Neural progenitor cell (in vitro differentiated cells): ENCODE data around the gene PLXNB1. TPM values are rescaled to one million over a fixed set of nuclear protein-coding genes. Genes with fewer than 3 reads are reported as not detected.
A peak's percentile ranks its signal among the peaks of the same experiment; 100 is the strongest.

ENCODE experiments used
- DNase-seq: peaks from one replicate; pipeline ENCODE4 v3.0.0-alpha.2; 2016; ENCODE audit warnings: low spot score
- H2AFZ ChIP-seq: fragments of 200-600 bp; sonication (generic); replicated peaks from 2 replicates; pipeline ENCODE4 v1.6.1; 2016; ENCODE audit warnings: antibody characterized with exemption
- H3F3A ChIP-seq: fragments of 200-600 bp; sonication (generic); 2 replicates; pipeline ENCODE4 v1.6.1; 2016; ENCODE audit warnings: antibody characterized with exemption, low read depth
- H3K27ac ChIP-seq: fragments of 200-600 bp; sonication (generic); 2 replicates; pipeline ENCODE4 v1.5.1; 2016; ENCODE audit warnings: mild to moderate bottlenecking
- H3K27me3 ChIP-seq: fragments of 200-600 bp; sonication (generic); 2 replicates; pipeline ENCODE4 v1.6.1; 2016; ENCODE audit warnings: mild to moderate bottlenecking, moderate library complexity
- H3K36me3 ChIP-seq: fragments of 200-600 bp; sonication (generic); 2 replicates; pipeline ENCODE4 v1.5.1; 2016
- H3K4me1 ChIP-seq: fragments of 200-600 bp; sonication (generic); 2 replicates; pipeline ENCODE4 v1.6.1; 2016; ENCODE audit warnings: mixed run types
- H3K4me2 ChIP-seq: fragments of 200-600 bp; sonication (generic); 2 replicates; pipeline ENCODE4 v1.6.1; 2016
- H3K4me3 ChIP-seq: fragments of 200-600 bp; sonication (generic); 2 replicates; pipeline ENCODE4 v1.5.1; 2016
- H3K79me2 ChIP-seq: fragments of 200-600 bp; sonication (generic); 2 replicates; pipeline ENCODE4 v1.6.1; 2016; ENCODE audit warnings: low read depth
- H3K9ac ChIP-seq: fragments of 200-600 bp; sonication (generic); 2 replicates; pipeline ENCODE4 v1.6.1; 2016
- H3K9me3 ChIP-seq: fragments of 200-600 bp; sonication (generic); 2 replicates; pipeline ENCODE4 v1.5.1; 2016; ENCODE audit warnings: low read depth
- H4K20me1 ChIP-seq: fragments of 200-600 bp; sonication (generic); 2 replicates; pipeline ENCODE4 v1.6.1; 2016; ENCODE audit warnings: low read depth
- H3K27ac Mint-ChIP-seq: 3 replicates; pipeline ENCODE4 v1.8.0; 2021; ENCODE audit warnings: mixed read lengths
- H3K27me3 Mint-ChIP-seq: 2 replicates; pipeline ENCODE4 v1.8.0; 2022; ENCODE audit warnings: low read depth, mild to moderate bottlenecking, inconsistent platforms, moderate library complexity, mixed read lengths; ENCODE audit not compliant: insufficient read depth
- H3K36me3 Mint-ChIP-seq: 3 replicates; pipeline ENCODE4 v1.8.0; 2021; ENCODE audit warnings: mixed read lengths
- H3K4me1 Mint-ChIP-seq: 3 replicates; pipeline ENCODE4 v1.8.0; 2021; ENCODE audit warnings: mixed read lengths
- H3K4me3 Mint-ChIP-seq: 3 replicates; pipeline ENCODE4 v1.8.0; 2021; ENCODE audit warnings: mild to moderate bottlenecking, moderate library complexity, mixed read lengths
- H3K9me3 Mint-ChIP-seq: 3 replicates; pipeline ENCODE4 v1.8.0; 2020; ENCODE audit warnings: mixed read lengths
- EZH2 ChIP-seq: fragments of 200-600 bp; sonication (generic); IDR thresholded peaks from 2 replicates; pipeline ENCODE4 v1.6.1; 2017; ENCODE audit warnings: antibody characterized with exemption, mild to moderate bottlenecking, moderate library complexity
- EZH2phosphoT487 ChIP-seq: fragments of 200-600 bp; sonication (generic); IDR thresholded peaks from 2 replicates; pipeline ENCODE4 v1.6.1; 2017; ENCODE audit warnings: antibody characterized with exemption
- total RNA-seq: library from RNA; depleted of rRNA; stranded (reverse); fragments of >200 nt; gene quantifications from 2 replicates; pipeline ENCODE4 v1.2.3, GENCODE V29; 2015; ENCODE audit warnings: low replicate concordance
- TF ChIP-seq, protein P1 (sequence below): fragments of 200-600 bp; sonication (generic); IDR thresholded peaks from 2 replicates; pipeline ENCODE4 v1.5.1; 2017; ENCODE audit warnings: antibody characterized with exemption, mild to moderate bottlenecking

PLXNB1 gene
- total RNA-seq, 1 donor from 2014 or later = 53.6 TPM

GRCh38 chr3:48472673-48472922 is 42.7 kb upstream of the PLXNB1 start:
- Histone ChIP-seq H3F3A (peaks cover 29% of the 10 kb centered on the region), H3K4me1 (peaks cover 29% of the 10 kb centered on the region), H3K9ac (peak overlapping the region; percentile 56), H3K36me3 (no peaks in the 10 kb centered on the region), H3K27ac (peak overlapping the region; percentile 75), H3K27me3 (no peaks in the 10 kb centered on the region), H4K20me1 (no peaks in the 10 kb centered on the region), H3K79me2 (peaks cover 30% of the 10 kb centered on the region), H3K4me3 (peak overlapping the region; percentile 58), H3K9me3 (no peaks in the 10 kb centered on the region), H3K4me2 (peak overlapping the region; percentile 79), H2AFZ (peak overlapping the region; percentile 92)
- H3K36me3 Mint-ChIP-seq = peaks cover 15% of the 10 kb centered on the region
- H3K9me3 Mint-ChIP-seq = no peaks in the 10 kb centered on the region
- H3K4me3 Mint-ChIP-seq = peak overlapping the region; percentile 94
- H3K27ac Mint-ChIP-seq = peak overlapping the region; percentile 99
- DNase-seq = no peak
- peaks cover 37% of the 10 kb centered on the region for H3K4me1 Mint-ChIP-seq
- no peaks in the 10 kb centered on the region for H3K27me3 Mint-ChIP-seq
- TF ChIP-seq EZH2phosphoT487 (no peak), EZH2 (no peak)
- TF ChIP-seq, protein P1, sequence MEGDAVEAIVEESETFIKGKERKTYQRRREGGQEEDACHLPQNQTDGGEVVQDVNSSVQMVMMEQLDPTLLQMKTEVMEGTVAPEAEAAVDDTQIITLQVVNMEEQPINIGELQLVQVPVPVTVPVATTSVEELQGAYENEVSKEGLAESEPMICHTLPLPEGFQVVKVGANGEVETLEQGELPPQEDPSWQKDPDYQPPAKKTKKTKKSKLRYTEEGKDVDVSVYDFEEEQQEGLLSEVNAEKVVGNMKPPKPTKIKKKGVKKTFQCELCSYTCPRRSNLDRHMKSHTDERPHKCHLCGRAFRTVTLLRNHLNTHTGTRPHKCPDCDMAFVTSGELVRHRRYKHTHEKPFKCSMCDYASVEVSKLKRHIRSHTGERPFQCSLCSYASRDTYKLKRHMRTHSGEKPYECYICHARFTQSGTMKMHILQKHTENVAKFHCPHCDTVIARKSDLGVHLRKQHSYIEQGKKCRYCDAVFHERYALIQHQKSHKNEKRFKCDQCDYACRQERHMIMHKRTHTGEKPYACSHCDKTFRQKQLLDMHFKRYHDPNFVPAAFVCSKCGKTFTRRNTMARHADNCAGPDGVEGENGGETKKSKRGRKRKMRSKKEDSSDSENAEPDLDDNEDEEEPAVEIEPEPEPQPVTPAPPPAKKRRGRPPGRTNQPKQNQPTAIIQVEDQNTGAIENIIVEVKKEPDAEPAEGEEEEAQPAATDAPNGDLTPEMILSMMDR = no peak

GRCh38 chr3:48470286-48470685 is 40.4 kb upstream of the PLXNB1 start:
- H3K4me1 ChIP-seq = peaks cover 39% of the 10 kb centered on the region
- Mint-ChIP-seq H3K27ac (peak overlapping the region; percentile 63), H3K27me3 (no peaks in the 10 kb centered on the region), H3K4me1 (peaks cover 53% of the 10 kb centered on the region), H3K9me3 (no peaks in the 10 kb centered on the region), H3K36me3 (peaks cover 16% of the 10 kb centered on the region), H3K4me3 (no peak overlapping the region)
- peak overlapping the region; percentile 42 for H3K4me2 ChIP-seq
- no peak overlapping the region for H3K4me3 ChIP-seq
- H3K79me2 ChIP-seq = peaks cover 30% of the 10 kb centered on the region
- H3K9ac ChIP-seq = peak overlapping the region; percentile 40
- DNase-seq = no peak
- H3K9me3 ChIP-seq = no peaks in the 10 kb centered on the region
- TF ChIP-seq EZH2 (no peak), EZH2phosphoT487 (no peak)
- TF ChIP-seq, protein P1 = no peak
- no peak overlapping the region for H3K27ac ChIP-seq
- no peaks in the 10 kb centered on the region for H4K20me1 ChIP-seq
- H3K36me3 ChIP-seq = no peaks in the 10 kb centered on the region
- no peak overlapping the region for H2AFZ ChIP-seq
- H3F3A ChIP-seq = peaks cover 45% of the 10 kb centered on the region
- H3K27me3 ChIP-seq = no peaks in the 10 kb centered on the region

DNA sequence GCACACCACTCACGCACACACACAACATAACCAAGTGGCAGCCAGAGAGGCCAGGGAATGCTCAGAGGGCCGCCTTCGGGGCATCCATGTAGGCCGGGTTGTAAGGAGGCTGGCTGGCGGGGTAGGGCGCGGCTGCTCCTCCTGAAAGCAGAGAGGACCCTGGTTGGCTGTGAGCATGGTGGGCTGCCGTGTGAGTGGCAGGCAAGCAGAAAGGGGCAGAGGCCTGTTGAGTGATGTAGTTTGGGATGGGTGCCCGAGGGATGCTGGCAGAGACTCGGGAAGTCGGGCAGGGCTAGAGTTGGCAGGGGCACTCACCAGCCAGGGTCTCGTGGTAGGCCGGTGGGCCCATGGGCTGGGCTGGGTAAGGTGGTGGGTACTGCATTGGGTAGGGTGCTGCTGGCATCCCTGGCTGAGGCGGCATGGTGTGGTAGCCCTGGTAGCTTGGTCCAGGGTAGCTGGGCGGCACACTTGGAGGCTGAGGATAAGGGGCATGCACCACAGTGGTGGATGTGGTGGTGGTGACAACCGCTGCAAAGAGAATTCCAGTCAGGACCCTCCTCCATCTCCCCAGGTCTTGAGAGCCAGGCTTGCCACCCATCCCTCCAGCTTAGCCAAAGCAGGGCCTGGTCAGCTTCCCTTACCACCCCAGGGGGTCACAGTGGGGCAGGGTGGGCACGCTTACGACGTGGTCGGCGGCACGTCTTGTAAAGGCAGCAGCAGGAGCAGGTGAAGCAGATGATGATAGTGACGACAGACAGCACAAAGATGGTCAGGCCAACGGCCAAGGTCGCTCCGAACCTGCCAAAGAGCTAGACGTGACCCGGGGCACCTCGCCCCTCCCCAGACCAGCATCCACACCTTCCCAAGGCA is 39.4 kb upstream of the PLXNB1 start:
- H3K27ac ChIP-seq = no peak overlapping the region
- H4K20me1 ChIP-seq = no peaks in the 10 kb centered on the region
- H3K36me3 ChIP-seq = no peaks in the 10 kb centered on the region
- no peak for DNase-seq
- no peak overlapping the region for H3K4me3 ChIP-seq
- peaks cover 29% of the 10 kb centered on the region for H3K4me1 ChIP-seq
- H3K4me3 Mint-ChIP-seq = peak overlapping the region; percentile 50
- no peaks in the 10 kb centered on the region for H3K9me3 Mint-ChIP-seq
- no peak overlapping the region for H3K4me2 ChIP-seq
- no peaks in the 10 kb centered on the region for H3K27me3 ChIP-seq
- no peak overlapping the region for H3K27ac Mint-ChIP-seq
- H3K9ac ChIP-seq = no peak overlapping the region
- H3K79me2 ChIP-seq = peaks cover 30% of the 10 kb centered on the region
- peaks cover 42% of the 10 kb centered on the region for H3F3A ChIP-seq
- H3K9me3 ChIP-seq = no peaks in the 10 kb centered on the region
- peaks cover 16% of the 10 kb centered on the region for H3K36me3 Mint-ChIP-seq
- TF ChIP-seq EZH2phosphoT487 = no peak
- no peak for TF ChIP-seq EZH2
- TF ChIP-seq, protein P1 = no peak
- peaks cover 48% of the 10 kb centered on the region for H3K4me1 Mint-ChIP-seq
- H3K27me3 Mint-ChIP-seq = peaks cover 2% of the 10 kb centered on the region
- no peak overlapping the region for H2AFZ ChIP-seq
